Measurements from ENCODE around the gene PCSK5.

The PCSK5 gene

DNA sequence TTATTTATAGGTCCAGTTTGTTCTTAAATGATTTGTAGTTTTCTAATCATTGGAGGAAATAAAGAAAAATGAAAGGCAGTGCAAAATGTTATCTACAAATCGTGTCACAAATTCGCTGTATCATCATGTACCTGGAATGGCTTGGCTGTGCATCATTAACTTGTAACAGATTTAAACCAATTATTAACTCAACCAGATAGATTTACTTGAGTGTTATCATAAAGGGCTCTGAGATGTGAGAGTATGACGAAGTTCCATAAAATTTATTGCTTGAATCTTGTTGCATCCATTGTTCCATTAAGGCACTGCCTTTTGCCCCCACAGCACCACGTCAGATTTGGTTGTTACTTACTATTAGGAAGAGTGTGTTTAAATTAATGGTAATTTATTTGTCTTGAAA lies 23.5 kb downstream of the PCSK5 start:
- TF ChIP-seq RAD21 (IDR thresholded peaks at IDR 0.05; ENCODE audit: low read depth) (no peak), TEAD4 (IDR thresholded peaks at IDR 0.05) (no peak), TCF12 (IDR thresholded peaks at IDR 0.05; ENCODE audit: low read depth) (no peak), NFIC (IDR thresholded peaks at IDR 0.05) (no peak), ZBTB7A (IDR thresholded peaks at IDR 0.05; ENCODE audit: low read depth) (no peak), EP300 (IDR thresholded peaks at IDR 0.05; ENCODE audit: borderline replicate concordance) (no peak), FOXM1 (IDR thresholded peaks at IDR 0.05; ENCODE audit: borderline replicate concordance, low read depth) (no peak), EGR1 (IDR thresholded peaks at IDR 0.05) (no peak), TAF1 (IDR thresholded peaks at IDR 0.05; ENCODE audit: low read depth) (no peak), YY1 (IDR thresholded peaks at IDR 0.05; ENCODE audit: low read depth) (no peak), CEBPB (IDR thresholded peaks at IDR 0.05) (no peak), CREB1 (IDR thresholded peaks at IDR 0.05; ENCODE audit: low read depth) (no peak)
- TF ChIP-seq, protein P1, sequence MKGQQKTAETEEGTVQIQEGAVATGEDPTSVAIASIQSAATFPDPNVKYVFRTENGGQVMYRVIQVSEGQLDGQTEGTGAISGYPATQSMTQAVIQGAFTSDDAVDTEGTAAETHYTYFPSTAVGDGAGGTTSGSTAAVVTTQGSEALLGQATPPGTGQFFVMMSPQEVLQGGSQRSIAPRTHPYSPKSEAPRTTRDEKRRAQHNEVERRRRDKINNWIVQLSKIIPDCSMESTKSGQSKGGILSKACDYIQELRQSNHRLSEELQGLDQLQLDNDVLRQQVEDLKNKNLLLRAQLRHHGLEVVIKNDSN (IDR thresholded peaks at IDR 0.05): no peak
- TF ChIP-seq, protein P2, sequence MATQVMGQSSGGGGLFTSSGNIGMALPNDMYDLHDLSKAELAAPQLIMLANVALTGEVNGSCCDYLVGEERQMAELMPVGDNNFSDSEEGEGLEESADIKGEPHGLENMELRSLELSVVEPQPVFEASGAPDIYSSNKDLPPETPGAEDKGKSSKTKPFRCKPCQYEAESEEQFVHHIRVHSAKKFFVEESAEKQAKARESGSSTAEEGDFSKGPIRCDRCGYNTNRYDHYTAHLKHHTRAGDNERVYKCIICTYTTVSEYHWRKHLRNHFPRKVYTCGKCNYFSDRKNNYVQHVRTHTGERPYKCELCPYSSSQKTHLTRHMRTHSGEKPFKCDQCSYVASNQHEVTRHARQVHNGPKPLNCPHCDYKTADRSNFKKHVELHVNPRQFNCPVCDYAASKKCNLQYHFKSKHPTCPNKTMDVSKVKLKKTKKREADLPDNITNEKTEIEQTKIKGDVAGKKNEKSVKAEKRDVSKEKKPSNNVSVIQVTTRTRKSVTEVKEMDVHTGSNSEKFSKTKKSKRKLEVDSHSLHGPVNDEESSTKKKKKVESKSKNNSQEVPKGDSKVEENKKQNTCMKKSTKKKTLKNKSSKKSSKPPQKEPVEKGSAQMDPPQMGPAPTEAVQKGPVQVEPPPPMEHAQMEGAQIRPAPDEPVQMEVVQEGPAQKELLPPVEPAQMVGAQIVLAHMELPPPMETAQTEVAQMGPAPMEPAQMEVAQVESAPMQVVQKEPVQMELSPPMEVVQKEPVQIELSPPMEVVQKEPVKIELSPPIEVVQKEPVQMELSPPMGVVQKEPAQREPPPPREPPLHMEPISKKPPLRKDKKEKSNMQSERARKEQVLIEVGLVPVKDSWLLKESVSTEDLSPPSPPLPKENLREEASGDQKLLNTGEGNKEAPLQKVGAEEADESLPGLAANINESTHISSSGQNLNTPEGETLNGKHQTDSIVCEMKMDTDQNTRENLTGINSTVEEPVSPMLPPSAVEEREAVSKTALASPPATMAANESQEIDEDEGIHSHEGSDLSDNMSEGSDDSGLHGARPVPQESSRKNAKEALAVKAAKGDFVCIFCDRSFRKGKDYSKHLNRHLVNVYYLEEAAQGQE (IDR thresholded peaks at IDR 0.05; ENCODE audit: low read depth): no peak
- TF ChIP-seq, protein P3, sequence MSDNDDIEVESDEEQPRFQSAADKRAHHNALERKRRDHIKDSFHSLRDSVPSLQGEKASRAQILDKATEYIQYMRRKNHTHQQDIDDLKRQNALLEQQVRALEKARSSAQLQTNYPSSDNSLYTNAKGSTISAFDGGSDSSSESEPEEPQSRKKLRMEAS (IDR thresholded peaks at IDR 0.05): no peak

DNA sequence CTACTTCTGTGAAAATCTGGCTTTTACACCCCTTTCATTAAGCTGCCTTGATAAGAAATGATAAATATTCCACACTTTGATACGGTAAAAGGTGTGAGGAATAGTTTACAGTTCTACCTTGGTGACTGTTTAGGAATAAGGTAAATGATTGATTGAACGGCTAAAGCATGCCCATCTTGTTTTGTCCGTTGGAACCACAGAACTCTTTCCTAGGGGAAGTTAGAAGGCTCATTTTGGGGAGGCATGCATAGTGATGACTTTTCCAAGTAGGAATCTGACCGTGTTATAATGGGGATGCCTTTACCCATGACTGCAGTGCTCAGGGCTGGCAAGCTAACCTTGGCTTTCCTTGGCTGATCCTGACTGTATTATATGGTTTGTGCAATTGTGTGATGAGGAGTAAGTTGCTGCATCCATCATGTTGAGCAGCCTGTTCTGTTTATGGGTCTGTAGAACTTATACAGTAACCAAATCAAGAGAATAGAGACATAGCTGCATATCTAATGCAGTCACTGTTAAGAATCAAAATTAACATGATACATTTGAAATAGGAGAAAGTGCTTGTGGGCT lies 24.5 kb downstream of the PCSK5 start:
- TF ChIP-seq YY1 (IDR thresholded peaks at IDR 0.05; ENCODE audit: low read depth) (no peak), EP300 (IDR thresholded peaks at IDR 0.05; ENCODE audit: borderline replicate concordance) (no peak), RAD21 (IDR thresholded peaks at IDR 0.05; ENCODE audit: low read depth) (no peak)
- TF ChIP-seq, protein P2 (IDR thresholded peaks at IDR 0.05; ENCODE audit: low read depth): no peak

DNA sequence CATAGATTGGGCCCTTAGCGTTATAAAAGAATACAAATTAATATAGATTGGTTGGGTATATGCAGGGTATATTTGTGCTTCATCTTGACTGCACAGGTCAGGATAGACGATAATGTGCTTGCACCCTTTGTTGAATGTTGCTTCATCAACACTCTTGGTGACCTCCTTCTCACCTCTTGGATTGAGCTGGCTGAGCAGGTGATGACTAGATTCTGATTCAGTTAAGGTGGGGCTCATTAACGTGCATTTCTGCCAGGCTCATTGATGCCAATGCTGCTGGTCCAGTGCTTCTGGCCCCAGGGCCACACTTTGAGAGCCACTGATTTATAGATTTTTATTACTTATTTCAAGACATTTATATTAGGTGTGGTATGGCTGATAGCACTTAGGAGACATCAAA lies 27.7 kb downstream of the PCSK5 start:
- TF ChIP-seq CREB1 (IDR thresholded peaks at IDR 0.05; ENCODE audit: low read depth) (no peak), NFIC (IDR thresholded peaks at IDR 0.05) (no peak), RAD21 (IDR thresholded peaks at IDR 0.05; ENCODE audit: low read depth) (no peak), TEAD4 (IDR thresholded peaks at IDR 0.05) (no peak), CEBPB (IDR thresholded peaks at IDR 0.05) (no peak), TCF12 (IDR thresholded peaks at IDR 0.05; ENCODE audit: low read depth) (no peak), TAF1 (IDR thresholded peaks at IDR 0.05; ENCODE audit: low read depth) (no peak), FOXM1 (IDR thresholded peaks at IDR 0.05; ENCODE audit: borderline replicate concordance, low read depth) (no peak), EP300 (IDR thresholded peaks at IDR 0.05; ENCODE audit: borderline replicate concordance) (no peak)
- TF ChIP-seq, protein P1 (IDR thresholded peaks at IDR 0.05): no peak
- TF ChIP-seq, protein P3 (IDR thresholded peaks at IDR 0.05): no peak
- TF ChIP-seq, protein P2 (IDR thresholded peaks at IDR 0.05; ENCODE audit: low read depth): no peak

DNA sequence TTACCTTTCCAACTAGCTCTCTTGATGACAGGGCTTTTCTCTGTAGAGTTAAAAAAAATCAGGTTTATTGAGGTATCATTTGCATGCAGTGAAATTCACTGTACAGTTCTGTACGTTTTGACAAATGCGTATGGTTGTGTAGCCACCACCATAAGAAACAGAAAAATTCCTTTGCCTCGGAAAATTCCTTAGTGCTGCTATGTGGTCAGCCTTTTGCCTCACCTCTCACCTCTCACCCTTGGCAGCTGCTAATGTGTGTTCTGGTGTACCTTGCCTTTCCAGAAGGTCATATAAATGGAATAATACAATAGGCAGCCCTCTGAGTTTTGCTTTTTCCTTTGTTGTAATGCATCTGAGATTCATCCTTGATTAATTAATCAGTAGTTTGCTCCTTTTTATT lies 28.4 kb downstream of the PCSK5 start:
- TF ChIP-seq CREB1 (IDR thresholded peaks at IDR 0.05; ENCODE audit: low read depth): no peak
- no peak for TF ChIP-seq RAD21 (IDR thresholded peaks at IDR 0.05; ENCODE audit: low read depth)
- no peak for TF ChIP-seq EGR1 (IDR thresholded peaks at IDR 0.05)
- TF ChIP-seq, protein P1 (IDR thresholded peaks at IDR 0.05): no peak
- TF ChIP-seq CEBPB (IDR thresholded peaks at IDR 0.05): no peak

Measured in Ishikawa (cell line).